ENCODE measurements around the gene THOC2. TPM values are rescaled to one million over a fixed set of nuclear protein-coding genes. Genes with fewer than 3 reads are reported as not detected.

The THOC2 gene
- total and polyA plus RNA-seq, 2 of the 8 experiments (the other 6 are each of a cell fraction or from before 2014, with no cell fraction given): 32.7 to 68.8 TPM

- TF ChIP-seq NRF1 (IDR thresholded peaks at IDR 0.05; ENCODE audit: low read depth, low read length) (no peak), MAX (IDR thresholded peaks at IDR 0.05) (no peak), KDM4A (IDR thresholded peaks at IDR 0.05; ENCODE audit: low read depth, low read length, severe bottlenecking) (no peak), CREB1 (IDR thresholded peaks at IDR 0.05) (no peak)
These were observed 151.3 kb downstream of the THOC2 start (continued) for GRCh38 chrX:123581586-123581985.
